Endothelial cell of umbilical vein (primary cell): ENCODE data around the gene MARK2. TPM values are rescaled to one million over a fixed set of nuclear protein-coding genes. Genes with fewer than 3 reads are reported as not detected.

ENCODE experiments used
- BruUV-seq: library from RNA; stranded (reverse); fragments of 400-500 nt; replicated peaks from 2 replicates; lab custom pipeline; 2021; lab: Mats Ljungman, UMichigan
- CTCF ChIA-PET: fragments of 300-600, 350-600 bp; sonication (Branson Sonifier 250); formaldehyde crosslinking; loops from one replicate; lab custom pipeline; 2021; ENCODE audit warnings: antibody characterized with exemption, inconsistent platforms; lab: Charles Lee
- POLR2A ChIA-PET: fragments of 300-600, 350-600 bp; sonication (Branson Sonifier 250); formaldehyde crosslinking; loops from one replicate; lab custom pipeline; 2021; ENCODE audit warnings: antibody characterized with exemption, inconsistent platforms; lab: Charles Lee
- DNase-seq: peaks from one replicate; pipeline ENCODE4 v3.0.0-alpha.2; 2011; ENCODE audit warnings: low read depth, low spot score
- FAIRE-seq: peaks from 2 replicates; lab custom pipeline; 2011; peaks lifted over from hg19 to GRCh38; lab: Jason Lieb, UNC
- H2AFZ ChIP-seq: 2 replicates; pipeline ENCODE4 v1.6.0; 2012; ENCODE audit warnings: low read depth, low read length, control low read depth, inconsistent platforms
- H3K27ac ChIP-seq: 2 replicates; pipeline ENCODE4 v1.5.1; 2011; ENCODE audit warnings: low read depth, mild to moderate bottlenecking, control low read depth, low read length, moderate library complexity; ENCODE audit not compliant: insufficient read depth
- H3K27me3 ChIP-seq, 2 experiments: 2 replicates each; pipeline versions ENCODE4 v1.6.0 to v1.6.1; 2011; ENCODE audit warnings: low read length in 2 of 2, mixed read lengths in 1 of 2; ENCODE audit not compliant: control insufficient read depth in 2 of 2, insufficient read depth in 2 of 2
- H3K36me3 ChIP-seq, 2 experiments: 2 replicates in 1 of 2; 3 replicates in 1 of 2; pipeline ENCODE4 v1.5.1; 2011; ENCODE audit warnings: low read length in 2 of 2, mild to moderate bottlenecking in 1 of 2, moderate library complexity in 1 of 2; ENCODE audit not compliant: control insufficient read depth in 2 of 2, insufficient read depth in 2 of 2; ENCODE audit errors: extremely low read depth in 1 of 2
- H3K4me1 ChIP-seq: 3 replicates; pipeline ENCODE4 v1.5.1; 2011; ENCODE audit warnings: mild to moderate bottlenecking, low read length; ENCODE audit not compliant: control insufficient read depth, insufficient read depth; ENCODE audit errors: extremely low read depth
- H3K4me2 ChIP-seq: 2 replicates; pipeline ENCODE4 v1.6.1; 2011; ENCODE audit warnings: low read length, control low read depth, mixed read lengths; ENCODE audit not compliant: insufficient read depth
- H3K4me3 ChIP-seq, 3 experiments: fragments of 200-600 bp in 1 of 3; sonication (generic), shearing (Covaris generic) in 1 of 3; replicated peaks in 1 of 3; 2 replicates each; pipeline ENCODE4 v1.5.1; 2011 to 2016; ENCODE audit warnings: control low read depth in 3 of 3, low read length in 3 of 3, mild to moderate bottlenecking in 2 of 3, inconsistent platforms in 1 of 3, low read depth in 1 of 3, moderate library complexity in 1 of 3; ENCODE audit not compliant: insufficient read depth in 1 of 3
- H3K79me2 ChIP-seq: 2 replicates; pipeline ENCODE4 v1.6.0; 2012; ENCODE audit warnings: low read length, inconsistent platforms; ENCODE audit not compliant: control insufficient read depth, insufficient read depth
- H3K9ac ChIP-seq: replicated peaks from 2 replicates; pipeline ENCODE3; 2011; ENCODE audit warnings: low read length, control low read depth; ENCODE audit not compliant: insufficient read depth; ENCODE audit errors: extremely low read depth
- H3K9me1 ChIP-seq: replicated peaks from 3 replicates; pipeline ENCODE4 v1.6.0; 2011; ENCODE audit warnings: mild to moderate bottlenecking, low read length; ENCODE audit not compliant: control insufficient read depth, insufficient read depth; ENCODE audit errors: extremely low read depth
- H3K9me3 ChIP-seq: replicated peaks from 2 replicates; pipeline ENCODE4 v1.5.1; 2012; ENCODE audit warnings: low read length, inconsistent platforms; ENCODE audit not compliant: control insufficient read depth, insufficient read depth
- H4K20me1 ChIP-seq: replicated peaks from 2 replicates; pipeline ENCODE3; 2011; ENCODE audit warnings: mild to moderate bottlenecking, low read length; ENCODE audit not compliant: control insufficient read depth, insufficient read depth; ENCODE audit errors: extremely low read depth
- CTCF ChIP-seq, 2 donors: IDR thresholded peaks; 1 replicate in 1 of 2; 2 replicates in 1 of 2; pipeline ENCODE4 v1.5.1; 2011; ENCODE audit warnings: low read length in 2 of 2, mild to moderate bottlenecking in 2 of 2, moderate library complexity in 2 of 2, control low read depth in 1 of 2, inconsistent platforms in 1 of 2, low read depth in 1 of 2; ENCODE audit not compliant: insufficient read depth in 1 of 2; ENCODE audit errors: extremely low read depth in 1 of 2
- EZH2 ChIP-seq: IDR thresholded peaks from 2 replicates; pipeline ENCODE4 v1.6.1; 2012; ENCODE audit warnings: borderline replicate concordance, low read depth, mild to moderate bottlenecking, moderate library complexity, low read length, inconsistent platforms; ENCODE audit not compliant: severe bottlenecking
- FOS ChIP-seq: IDR thresholded peaks from 2 replicates; pipeline ENCODE4 v1.6.1; 2011; ENCODE audit warnings: mild to moderate bottlenecking, low read length, moderate library complexity, borderline replicate concordance; ENCODE audit not compliant: insufficient read depth
- GATA2 ChIP-seq: IDR thresholded peaks from 2 replicates; pipeline ENCODE4 v1.7.0; 2011; ENCODE audit warnings: low read depth, mild to moderate bottlenecking, moderate library complexity, mixed read lengths, low read length; ENCODE audit not compliant: insufficient read length, insufficient read depth
- JUN ChIP-seq: IDR thresholded peaks from 2 replicates; pipeline ENCODE4 v1.6.1; 2011; ENCODE audit warnings: borderline replicate concordance, low read depth; ENCODE audit not compliant: insufficient read length, insufficient read depth
- MAX ChIP-seq: IDR thresholded peaks from 2 replicates; pipeline ENCODE4 v1.6.1; 2011; ENCODE audit not compliant: insufficient read depth, insufficient read length
- MYC ChIP-seq: IDR thresholded peaks from one replicate; pipeline ENCODE4 v1.6.1; 2011; ENCODE audit warnings: mild to moderate bottlenecking, low read depth, low read length
- POLR2A ChIP-seq: IDR thresholded peaks from 2 replicates; pipeline ENCODE4 v1.6.1; 2012; ENCODE audit warnings: low read depth, mild to moderate bottlenecking, control low read depth, low read length
- POLR2AphosphoS5 ChIP-seq: IDR thresholded peaks from 2 replicates; pipeline ENCODE4 v1.6.1; 2012; ENCODE audit warnings: low read depth, mild to moderate bottlenecking, control low read depth, low read length, moderate library complexity; ENCODE audit not compliant: insufficient read depth
- dilution Hi-C: fragments of 300-500 bp; cut with MboI; formaldehyde crosslinking; loops from one replicate; pipeline ENCODE4 v1.15.0; 2019; ENCODE audit warnings: low sequenced_read_pairs; ENCODE audit not compliant: extremely low pct_ligation_motif_present
- intact Hi-C: fragments of 100-400 bp; cut with micrococcal nuclease; formaldehyde crosslinking; loops from one replicate; pipeline ENCODE4 v1.10.0; 2022
- polyA plus RNA-seq, 4 experiments: library from polyadenylated mRNA; depleted of rRNA in 3 of 4; stranded (reverse) in 3 of 4; unstranded in 1 of 4; fragments of >200 nt; gene quantifications; 2 replicates each; pipeline versions ENCODE4 v1.2.1 to v1.2.3, GENCODE V29; 2011 to 2012; ENCODE audit warnings: missing spikeins in 1 of 4
- total RNA-seq: library from RNA; stranded (reverse); gene quantifications from 2 replicates; pipeline ENCODE4 v1.2.3, GENCODE V29; 2021

The MARK2 gene
- total and polyA plus RNA-seq, 2 donors (not counting 3 experiments of a cell fraction or from before 2014, with no cell fraction given) = 16.6 to 34.7 TPM

- Histone ChIP-seq H3K36me3 (peaks cover 13 to 20% of the 10 kb centered on the region in 2 experiments), H3K9me3 (no peaks in the 10 kb centered on the region), H3K9me1 (no peaks in the 10 kb centered on the region), H3K9ac (no peak overlapping the region), H3K4me1 (peaks cover 18% of the 10 kb centered on the region), H3K4me3 (no peak overlapping the region), H4K20me1 (peaks cover 7% of the 10 kb centered on the region), H3K27me3 (no peaks in the 10 kb centered on the region), H2AFZ (no peak overlapping the region), H3K4me2 (no peak overlapping the region), H3K27ac (no peak overlapping the region), H3K79me2 (peaks cover 46% of the 10 kb centered on the region)
- no peak for TF ChIP-seq GATA2
- no peak for TF ChIP-seq FOS
- TF ChIP-seq EZH2 = no peak
- TF ChIP-seq CTCF (IDR thresholded peaks at IDR 0.05; ENCODE audit: extremely low read depth in 1 of 2, insufficient read depth in 1 of 2, low read depth in 1 of 2, low read length in 2 of 2) = no peak
- no peak for TF ChIP-seq MYC
- TF ChIP-seq POLR2AphosphoS5 = no peak
- no peak for TF ChIP-seq MAX
- no peak for TF ChIP-seq POLR2A
- no peak for TF ChIP-seq JUN
- intact Hi-C loops (no loop called here), dilution Hi-C loops (no loop called here)
- DNase-seq (no peak), FAIRE-seq (no peak)
- CTCF ChIA-PET = no interaction called here
- BruUV-seq = no TSS peak
- POLR2A ChIA-PET = no interaction called here
Measured at GRCh38 chr11:63816166-63816565, 22.7 kb upstream of the MARK2 start.
